HG03139 (cell line): ENCODE data around the gene ABCA4.

Source experiments
- ATAC-seq: cut with Tn5 transposase; IDR thresholded peaks from one replicate; pipeline ENCODE4 v1.9.1; 2021; ENCODE audit not compliant: unreplicated experiment

ABCA4 gene

DNA sequence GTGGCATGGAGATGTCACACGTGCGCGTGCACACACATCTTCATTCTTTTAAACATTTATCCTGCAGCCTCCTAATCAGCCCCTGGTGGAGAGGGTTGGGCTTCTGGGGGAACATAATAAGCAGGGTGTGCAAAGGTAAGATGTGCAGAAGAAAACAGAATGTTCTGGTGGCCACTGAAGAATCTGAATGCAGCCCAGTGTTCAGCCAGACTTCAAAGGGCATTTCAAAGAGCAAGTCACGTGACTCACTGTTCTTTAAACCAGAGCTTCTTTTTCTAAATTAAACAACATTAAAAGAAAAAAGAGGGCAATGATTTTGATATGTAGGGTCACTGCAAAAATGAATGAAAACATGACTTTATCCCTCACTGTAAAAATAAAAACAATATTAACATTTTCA is 89.8 kb downstream of the ABCA4 start:
- ATAC-seq = no peak

DNA sequence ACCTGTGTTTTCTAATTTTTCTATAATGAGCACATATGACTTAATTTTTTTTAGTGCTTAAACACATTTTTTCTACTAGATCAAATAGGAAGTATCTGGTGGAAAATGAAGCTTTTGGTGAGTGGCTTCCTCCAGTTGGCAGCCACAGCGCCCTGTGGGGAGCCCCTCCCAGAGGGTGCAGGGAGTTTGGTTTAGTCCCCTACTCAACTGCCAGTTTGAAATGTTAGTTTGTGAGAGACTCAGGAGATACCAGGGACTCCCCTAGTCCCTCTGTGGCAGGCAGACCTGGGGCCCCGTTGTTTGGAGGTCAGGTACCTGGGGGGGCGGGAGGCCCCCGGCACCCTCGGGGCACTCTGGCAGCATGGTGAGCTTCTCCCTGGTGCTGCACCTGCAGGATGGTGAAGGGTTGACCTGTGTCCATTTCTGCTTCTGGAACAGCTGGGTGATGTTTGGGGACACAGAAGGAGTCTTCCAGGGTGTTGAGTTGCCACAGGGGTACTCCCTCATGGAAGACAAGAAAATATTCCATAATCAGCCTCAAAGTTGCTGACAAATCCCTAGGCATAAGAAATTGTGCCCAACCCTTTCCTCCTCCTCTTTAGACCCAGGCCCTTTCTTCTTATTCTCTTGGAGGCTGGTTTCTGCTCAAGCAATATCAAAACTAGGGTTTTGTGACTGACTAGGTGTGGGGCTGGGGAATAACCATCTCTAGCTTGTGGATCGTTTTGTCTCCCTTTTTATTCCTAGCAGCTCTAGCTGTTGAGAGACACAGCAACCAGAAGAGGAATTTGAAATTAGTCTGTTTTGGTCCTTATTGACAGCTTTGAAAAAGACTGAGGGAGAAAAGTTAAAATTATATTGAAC is 91.6 kb downstream of the ABCA4 start:
- no peak for ATAC-seq

DNA sequence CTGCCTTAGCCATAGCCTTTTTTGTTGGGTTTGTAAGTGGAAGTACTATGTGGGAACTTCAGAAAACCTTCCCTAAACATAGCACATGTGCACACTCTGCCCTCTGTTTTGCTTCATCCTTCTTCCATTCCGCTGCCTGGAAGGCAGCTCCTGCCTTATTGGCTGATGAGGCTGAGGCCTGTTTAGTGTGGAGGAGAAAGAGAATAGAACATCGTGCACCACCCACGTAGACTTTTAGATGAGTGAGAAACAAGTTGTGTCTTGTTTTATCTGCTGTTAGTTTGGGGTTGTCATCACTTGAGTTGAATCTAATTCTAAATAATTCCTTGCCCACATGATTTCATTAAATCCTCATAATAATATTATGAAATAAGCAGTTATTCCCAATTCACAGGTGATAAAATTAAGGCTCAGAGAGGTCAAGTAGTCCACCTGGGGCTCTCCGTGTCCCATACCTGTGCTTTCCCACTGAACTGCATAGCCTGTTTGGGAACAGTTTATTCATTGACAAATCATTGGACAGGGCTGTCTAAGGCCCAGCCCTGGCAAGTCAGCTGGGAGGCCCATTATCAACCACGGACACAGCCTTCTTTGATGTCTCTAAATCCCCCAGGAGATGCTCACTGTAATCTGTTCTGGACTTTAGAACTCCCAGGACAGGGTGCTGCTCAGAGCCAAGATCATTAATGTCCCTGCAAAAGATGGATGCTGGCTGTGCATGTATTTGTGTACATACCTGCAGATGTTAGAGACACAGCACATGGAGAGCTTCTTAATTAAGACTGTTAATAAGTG is 93.0 kb downstream of the ABCA4 start:
- ATAC-seq = no peak

DNA sequence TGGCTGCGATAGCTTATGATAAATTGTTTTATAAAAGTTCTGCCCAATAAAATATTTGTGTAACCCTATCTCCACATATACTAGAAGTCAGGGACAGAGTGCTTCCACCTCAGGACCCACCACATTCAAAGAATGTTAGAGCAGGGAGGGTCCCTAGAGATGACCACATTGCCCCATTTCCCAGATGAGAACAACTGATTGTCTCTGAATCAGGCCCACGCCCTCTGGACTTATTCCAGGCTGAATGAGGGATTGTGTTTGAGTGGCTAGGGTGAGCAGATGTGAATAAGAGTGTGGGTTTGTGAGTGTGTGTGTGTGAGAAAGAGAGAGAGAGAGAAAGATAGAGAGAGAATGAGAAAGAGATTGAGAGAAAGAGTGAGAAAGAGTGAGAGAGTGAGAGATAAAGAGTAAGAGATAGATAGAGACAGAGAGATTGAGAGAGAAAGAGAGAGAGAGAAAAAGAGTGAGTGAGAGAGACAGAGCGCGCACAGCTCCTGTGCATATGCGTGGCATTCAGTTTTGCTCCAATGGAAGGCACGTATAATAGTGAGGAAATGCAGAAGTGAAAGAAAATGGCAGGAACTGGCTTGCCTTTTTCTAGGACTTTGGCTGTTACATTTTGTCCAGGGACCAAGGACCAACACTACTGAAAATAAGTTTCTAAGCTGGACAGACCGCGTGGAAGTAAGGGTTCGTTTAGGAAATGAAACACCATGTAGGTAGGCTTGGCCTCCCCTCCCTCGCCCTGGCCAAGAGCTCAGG is 94.1 kb downstream of the ABCA4 start:
- no peak for ATAC-seq

DNA sequence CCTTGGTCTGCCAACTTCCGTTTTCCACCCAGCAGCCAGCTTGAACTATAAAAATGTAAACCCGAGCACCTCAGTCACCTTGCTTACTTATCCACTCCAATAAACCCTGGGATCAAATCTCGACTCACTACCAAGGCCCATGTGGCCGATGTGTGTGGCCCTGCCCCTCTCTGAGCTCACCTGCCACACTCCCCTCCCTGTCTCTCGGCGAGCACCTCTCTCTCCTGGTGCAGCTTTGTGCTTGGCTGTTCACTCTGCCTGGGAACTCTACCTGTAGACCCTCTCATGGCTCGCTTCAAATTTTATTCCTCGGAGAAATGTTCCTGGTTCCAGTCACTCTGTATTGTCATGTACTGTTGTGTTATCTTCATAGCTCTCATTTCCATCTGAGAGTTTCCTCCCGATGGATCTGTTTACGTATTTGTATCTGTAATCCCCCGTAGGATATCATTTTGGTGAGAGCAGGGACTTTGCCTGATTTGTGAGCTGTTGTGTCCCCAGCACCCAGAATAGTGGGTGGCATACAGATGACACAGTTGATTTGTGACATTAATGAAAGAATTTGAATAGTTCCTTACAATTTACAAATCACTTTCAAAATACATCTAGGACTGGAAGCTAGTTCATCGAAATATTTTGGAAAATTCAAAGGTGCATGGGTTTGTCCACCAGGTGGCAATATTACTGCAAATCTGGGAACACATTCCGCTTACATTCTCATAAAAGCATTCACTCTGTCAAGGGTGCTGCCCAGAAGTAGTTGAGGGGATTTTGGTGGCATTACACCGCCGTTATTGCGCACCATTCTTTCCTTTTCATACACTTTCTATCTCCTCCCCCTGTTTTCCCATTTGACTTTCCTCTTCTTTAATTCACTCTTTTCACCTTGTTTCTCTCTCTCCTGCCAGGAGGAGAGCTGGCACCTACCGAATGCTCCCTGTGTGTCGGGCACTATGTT is 95.3 kb downstream of the ABCA4 start:
- no peak for ATAC-seq

DNA sequence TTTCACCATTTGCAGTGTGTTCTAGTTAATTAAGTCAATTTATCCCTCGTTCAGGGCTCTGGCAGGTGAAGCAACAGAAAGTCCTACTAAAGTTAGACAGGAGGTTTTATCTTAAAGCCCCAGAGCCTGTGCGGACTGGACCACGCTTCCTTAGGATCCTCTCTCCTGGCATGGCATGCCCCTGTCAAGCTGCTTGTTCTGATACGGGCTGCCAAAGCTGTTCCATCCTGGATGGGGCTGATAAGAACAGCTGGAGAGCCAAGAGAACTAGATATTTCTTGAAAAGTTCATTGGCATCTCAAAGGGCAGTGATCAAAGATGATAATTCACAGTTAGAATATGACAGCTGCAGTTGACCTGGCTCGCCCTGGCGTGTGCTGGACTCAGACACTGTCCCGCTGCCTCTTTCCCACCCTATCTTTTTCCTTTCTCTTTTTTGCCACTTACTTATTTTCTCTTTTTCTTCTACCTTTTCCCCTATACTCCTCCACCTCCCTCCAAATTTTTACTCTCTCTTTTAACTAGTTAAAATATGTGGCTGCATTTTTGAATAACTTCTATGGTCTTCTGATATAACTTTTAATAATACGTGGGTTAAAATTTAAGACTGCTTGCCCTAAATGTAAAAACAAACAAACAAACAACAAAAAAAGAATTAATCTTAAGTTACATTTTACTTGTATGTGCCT is 96.7 kb downstream of the ABCA4 start:
- no peak for ATAC-seq

DNA sequence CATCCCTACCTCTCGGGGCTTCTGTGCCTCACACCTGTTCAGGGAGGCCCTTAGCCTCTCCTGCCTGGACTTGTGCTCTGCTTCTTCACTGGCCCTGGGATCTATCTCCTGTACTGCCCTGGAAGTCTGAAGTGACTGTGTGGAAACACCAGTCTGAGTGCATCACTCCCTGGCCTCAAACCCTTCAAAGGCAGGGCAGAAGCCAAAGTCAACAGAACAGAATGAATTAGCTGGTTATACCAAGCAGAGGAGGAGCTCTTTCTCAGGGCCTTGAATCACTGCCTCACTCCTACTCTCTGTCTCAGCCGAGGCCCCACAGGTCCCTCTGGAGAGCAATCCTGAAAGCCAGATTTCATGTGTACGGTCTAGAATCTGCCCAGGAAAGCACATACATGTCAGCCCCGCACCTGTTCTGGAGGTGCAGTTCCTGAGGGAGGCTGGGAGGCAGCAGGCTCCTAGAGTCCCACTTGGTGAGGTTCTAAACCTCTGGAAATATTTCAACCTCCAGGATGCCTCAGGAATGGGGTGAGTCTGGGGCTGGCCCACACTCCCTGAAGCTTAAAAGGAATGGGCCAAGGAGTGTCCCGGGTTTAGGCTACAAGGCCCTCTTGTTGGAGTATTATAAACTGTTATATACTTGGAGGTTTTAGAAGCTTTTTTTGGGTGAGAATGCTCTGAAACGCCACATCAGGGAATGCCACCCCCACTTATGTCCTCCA is 98.3 kb downstream of the ABCA4 start:
- ATAC-seq = no peak

DNA sequence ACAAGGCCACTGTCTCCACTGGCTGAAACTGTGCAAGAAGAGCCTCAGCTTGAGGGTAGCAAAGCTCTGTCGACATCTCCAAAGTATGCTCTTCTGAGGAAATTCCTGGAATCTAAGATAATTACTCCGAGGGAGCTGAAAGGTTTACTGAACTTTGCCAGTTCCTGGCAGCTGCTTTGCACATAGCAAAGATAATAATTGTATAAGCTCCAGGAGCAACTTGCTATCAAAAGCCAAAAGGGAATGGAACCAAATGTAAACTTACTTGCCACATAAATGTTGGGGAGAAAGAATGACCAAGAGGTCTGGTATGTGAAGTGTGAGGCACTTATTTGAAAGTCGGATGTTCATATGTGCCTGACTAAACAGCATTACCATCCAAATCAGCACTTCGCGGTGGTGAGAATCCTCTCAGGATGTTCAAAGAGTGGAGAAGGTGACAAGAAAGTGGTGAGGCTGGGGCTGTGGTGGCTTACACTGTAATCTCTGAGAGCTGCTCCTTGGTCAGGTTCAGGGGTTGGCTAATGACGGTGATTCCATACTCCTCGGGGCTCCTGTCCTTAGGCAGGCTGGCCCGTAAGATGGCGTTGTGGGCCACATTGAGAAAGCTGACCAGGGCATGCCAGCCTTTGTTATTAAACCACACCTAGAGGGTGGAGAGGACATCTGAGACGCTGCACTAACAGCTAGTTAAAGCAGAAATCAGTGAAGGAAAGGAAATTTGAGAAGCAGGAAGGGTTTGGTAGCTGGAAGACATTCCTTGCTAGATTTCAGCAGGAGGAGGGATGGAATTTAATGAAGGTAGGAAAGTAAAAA is 100.0 kb downstream of the ABCA4 start:
- ATAC-seq = no peak

DNA sequence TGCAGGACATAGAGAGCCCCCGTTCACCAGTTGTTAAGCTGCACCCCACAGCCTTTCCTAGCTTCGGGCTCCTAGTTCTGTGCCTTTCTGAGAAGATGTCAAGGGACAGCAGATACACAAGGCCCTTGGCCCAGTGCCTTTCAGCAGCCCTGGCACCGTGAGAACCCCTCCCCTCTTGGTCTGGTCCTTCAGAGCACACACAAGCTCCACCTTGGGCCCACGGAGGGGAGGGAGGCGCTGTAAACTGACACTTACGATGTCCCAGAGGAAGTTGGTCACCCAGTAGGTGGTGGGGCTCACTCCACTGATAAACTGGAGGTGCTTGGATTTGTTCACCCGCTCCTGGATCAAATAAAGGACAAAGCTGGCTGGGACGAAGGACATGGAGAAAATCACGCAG is 101.6 kb downstream of the ABCA4 start:
- no peak for ATAC-seq

DNA sequence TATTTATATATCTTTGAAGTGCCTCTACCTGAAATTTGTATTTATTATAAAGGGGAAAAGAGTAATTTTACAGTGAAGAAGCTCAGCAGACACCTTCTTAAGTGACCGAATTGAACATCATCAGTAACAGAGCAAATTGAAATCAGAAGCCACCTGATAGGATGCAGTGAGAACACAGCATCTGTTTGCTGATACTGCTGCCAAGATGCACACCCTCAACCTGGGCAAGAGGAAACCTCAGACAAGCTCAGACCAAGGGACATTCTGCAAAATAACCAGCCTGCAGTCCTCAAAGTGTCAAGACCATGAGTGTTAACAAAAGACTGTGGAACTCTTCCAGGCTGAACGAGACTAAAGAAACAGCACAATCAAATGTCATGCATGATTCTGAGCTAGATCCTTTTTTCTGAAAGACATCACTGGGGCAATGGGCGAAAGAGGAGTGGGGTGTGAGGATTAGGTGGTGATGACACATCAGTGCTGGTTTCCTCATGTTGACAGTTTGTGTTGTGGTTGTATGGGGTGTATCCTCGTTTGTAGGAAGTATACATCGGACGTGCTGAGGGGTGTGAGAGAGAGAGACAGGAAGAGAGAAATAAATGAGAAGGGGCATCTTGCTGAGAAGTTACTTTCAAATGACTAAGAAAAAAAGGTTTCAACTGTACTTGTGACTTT is 103.7 kb downstream of the ABCA4 start:
- no peak for ATAC-seq

DNA sequence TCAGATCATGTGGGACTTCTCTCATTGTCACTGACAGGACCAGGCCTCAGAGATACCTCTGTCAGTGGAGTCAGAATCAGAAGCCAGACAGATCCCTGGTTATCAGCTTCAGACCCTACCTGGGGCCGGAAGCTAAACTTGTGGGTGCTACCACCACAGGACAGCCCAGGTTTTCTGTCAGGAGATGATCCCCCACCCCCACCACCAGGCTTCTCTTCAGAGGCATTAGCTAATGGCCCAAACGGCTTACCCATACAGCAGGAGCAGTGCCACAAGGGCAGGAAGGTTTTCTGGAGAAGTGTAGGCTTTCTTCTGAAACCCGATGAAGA is 105.5 kb downstream of the ABCA4 start:
- ATAC-seq = no peak

DNA sequence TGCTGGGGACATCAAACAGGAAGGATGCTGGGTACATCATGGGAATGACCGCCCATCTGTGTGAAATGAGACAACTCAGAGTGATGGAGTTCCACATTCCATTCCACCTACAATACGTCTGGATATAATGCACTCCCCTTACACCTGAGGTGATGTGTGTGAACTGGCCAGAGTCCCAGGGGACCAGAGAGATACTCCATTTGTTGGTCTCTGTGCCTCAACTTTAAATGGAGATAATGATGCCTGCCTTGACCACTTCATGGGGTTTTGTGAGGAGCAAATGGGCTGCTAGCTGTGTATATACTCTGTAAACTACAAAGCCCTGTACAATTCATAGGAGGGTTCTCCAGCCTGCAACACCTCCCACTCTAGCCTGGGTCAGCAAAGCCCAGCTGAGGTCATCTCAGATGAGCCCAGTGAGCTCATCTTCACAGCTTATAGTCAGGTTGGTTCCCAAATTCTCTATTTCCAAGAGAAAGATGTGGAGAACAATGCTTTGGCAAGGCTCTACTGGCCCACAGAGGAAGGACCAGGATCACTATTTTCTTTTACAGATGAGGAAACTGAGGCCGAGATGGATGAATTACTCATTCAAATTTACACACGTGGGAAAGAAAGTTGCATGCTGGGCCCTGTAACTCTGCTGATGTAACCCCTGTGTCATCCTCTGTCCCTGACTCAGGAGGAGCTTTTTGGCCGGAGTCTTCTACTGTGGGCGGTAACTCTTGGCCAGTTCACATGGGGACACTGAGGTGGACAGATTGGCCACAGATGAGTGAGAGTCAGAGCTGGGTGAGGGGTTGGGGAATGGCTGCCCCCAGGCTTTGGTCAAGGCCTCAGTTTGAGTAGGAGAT is 106.1 kb downstream of the ABCA4 start:
- ATAC-seq = no peak

DNA sequence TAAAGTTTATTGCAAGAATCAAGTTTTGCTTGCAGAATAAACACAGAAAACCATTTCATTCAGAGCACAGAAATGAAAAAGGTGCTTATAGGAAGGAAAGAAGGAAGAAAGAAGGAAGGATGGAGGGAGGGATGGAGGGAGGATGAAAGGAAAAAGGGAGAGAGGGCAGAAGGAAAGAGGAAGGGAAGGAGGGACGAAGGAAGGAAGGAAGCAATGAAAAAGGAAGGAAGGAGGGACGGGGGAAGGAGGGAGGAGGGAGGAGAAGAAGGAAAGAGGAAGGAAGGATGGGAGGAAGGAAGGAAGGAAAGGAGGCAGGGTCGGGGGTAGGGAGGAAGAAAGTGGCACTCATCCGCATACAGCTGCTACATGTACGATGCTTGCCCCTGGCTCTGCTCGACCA is 106.9 kb downstream of the ABCA4 start:
- ATAC-seq = no peak

DNA sequence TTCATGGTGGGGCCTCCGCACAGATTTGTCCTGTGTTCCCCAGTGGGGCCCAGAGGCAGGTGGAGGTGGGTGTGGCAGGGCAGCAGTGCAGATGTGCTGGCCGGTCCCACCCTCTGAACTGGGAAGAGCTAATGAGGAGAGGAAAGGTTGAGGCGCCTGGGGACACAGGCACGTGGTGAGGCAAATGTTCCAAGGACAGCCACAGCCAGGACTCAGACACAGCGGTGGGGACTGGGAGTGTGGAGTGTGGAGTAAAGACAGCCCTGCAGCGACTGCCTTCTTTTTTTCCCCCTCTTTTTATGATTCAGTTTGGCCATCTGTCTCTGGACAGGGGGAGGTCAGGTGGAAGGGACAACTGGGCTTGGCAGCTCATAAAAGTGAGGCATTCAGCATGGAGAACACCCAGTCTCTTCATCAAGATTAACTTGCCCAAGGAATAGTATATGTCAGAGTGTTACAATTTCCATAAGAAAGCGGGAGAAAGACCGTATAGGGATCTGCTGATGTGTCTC is 107.5 kb downstream of the ABCA4 start:
- no peak for ATAC-seq

DNA sequence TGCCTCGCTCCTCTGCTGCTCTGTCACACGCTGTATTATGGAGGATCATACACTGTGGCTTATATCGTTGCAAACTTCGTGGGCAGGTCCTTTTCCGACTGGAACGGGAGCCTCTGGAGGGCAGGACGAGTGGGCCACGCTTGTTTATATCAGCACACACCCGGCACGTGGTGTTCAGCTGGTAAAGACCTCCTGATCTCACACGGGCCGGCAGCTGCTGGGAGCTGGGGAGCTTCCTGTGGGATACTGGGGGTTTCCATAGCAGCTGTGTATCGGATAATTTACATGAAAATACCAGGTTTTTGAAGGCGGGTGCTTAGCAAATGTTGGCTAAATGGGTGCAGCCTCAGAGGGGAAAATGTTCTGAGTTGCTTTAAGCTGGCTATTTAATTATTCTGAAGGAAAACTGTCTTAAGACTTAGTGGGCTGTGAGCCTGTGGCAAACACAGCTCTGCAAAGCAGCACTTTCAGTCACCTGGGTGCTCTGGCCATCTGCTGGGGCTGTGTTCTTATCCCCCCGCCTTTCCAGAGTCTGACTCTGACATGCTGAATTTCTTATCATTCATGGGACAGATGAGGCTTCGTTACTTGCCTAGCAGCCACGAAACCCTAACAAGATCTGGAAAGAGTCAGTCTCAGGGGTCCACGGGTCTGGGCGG is 108.1 kb downstream of the ABCA4 start:
- ATAC-seq = no peak
